Measurements from ENCODE around the gene PTPN1. TPM values are rescaled to one million over a fixed set of nuclear protein-coding genes. Genes with fewer than 3 reads are reported as not detected.

Gene PTPN1
- total and polyA plus RNA-seq, 2 donors (not counting 3 experiments of a cell fraction or from before 2014, with no cell fraction given): 41.1 to 64.3 TPM

DNA sequence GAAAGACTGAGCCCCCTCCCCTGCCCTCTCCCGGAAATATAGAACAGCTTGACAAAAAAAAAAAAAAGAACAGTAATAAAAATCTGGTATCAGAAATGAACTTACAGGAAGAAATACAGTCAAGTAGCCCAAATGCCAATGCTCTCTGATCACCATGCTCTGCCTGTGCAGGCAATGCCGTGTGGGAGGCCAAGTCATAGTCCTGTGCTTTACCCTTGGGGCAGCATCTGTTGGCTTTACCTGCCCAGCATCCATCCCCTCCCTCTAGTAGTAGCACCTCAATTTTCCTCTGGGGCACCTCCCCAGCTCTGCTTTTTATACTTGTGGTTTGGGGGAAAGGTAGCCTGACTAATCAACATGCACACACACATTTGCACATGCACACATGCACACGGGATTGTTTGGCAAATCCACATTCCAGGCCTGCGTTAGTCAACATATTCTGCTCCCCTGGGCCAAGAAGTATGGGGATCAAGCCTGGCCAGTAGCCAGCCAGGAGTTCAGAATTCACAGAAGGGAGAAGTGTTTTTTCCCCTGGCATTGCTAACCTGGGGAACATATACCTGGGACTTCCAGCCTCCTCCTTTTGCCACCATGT is 111.0 kb downstream of the PTPN1 start:
- dilution Hi-C loops (cut with MboI; ENCODE audit: extremely low pct_ligation_motif_present, low sequenced_read_pairs) (no loop called here), intact Hi-C loops (cut with micrococcal nuclease) (no loop called here)
- Histone ChIP-seq H3K27me3 (ENCODE audit: control insufficient read depth in 2 of 2, insufficient read depth in 2 of 2, low read length in 2 of 2) (no peaks in the 10 kb centered on the region), H3K9me1 (replicated peaks; ENCODE audit: control insufficient read depth, extremely low read depth, insufficient read depth, low read length) (no peaks in the 10 kb centered on the region), H3K4me1 (ENCODE audit: control insufficient read depth, extremely low read depth, insufficient read depth, low read length) (no peaks in the 10 kb centered on the region), H4K20me1 (replicated peaks; ENCODE audit: control insufficient read depth, extremely low read depth, insufficient read depth, low read length) (no peaks in the 10 kb centered on the region), H3K9ac (replicated peaks; ENCODE audit: extremely low read depth, insufficient read depth, low read length) (no peak overlapping the region), H2AFZ (ENCODE audit: low read depth, low read length) (no peak overlapping the region), H3K79me2 (ENCODE audit: control insufficient read depth, insufficient read depth, low read length) (no peaks in the 10 kb centered on the region), H3K36me3 (ENCODE audit: control insufficient read depth in 2 of 2, extremely low read depth in 1 of 2, insufficient read depth in 2 of 2, low read length in 2 of 2) (no peaks in the 10 kb centered on the region), H3K4me2 (ENCODE audit: insufficient read depth, low read length) (no peak overlapping the region), H3K9me3 (replicated peaks; ENCODE audit: control insufficient read depth, insufficient read depth, low read length) (no peaks in the 10 kb centered on the region), H3K4me3 (replicated peaks in 1 of 3; ENCODE audit: insufficient read depth in 1 of 3, low read depth in 1 of 3, low read length in 3 of 3) (no peak overlapping the region), H3K27ac (ENCODE audit: insufficient read depth, low read depth, low read length) (no peak overlapping the region)
- ChIA-PET POLR2A (no interaction called here), CTCF (interaction anchor here (0.9 kb wide), 1 partner anchor 128 kb away, joined by 3 read pairs; no protein-coding TSS in a partner anchor)
- FAIRE-seq (no peak), DNase-seq (ENCODE audit: low read depth, low spot score) (no peak)
- TF ChIP-seq, protein P1, sequence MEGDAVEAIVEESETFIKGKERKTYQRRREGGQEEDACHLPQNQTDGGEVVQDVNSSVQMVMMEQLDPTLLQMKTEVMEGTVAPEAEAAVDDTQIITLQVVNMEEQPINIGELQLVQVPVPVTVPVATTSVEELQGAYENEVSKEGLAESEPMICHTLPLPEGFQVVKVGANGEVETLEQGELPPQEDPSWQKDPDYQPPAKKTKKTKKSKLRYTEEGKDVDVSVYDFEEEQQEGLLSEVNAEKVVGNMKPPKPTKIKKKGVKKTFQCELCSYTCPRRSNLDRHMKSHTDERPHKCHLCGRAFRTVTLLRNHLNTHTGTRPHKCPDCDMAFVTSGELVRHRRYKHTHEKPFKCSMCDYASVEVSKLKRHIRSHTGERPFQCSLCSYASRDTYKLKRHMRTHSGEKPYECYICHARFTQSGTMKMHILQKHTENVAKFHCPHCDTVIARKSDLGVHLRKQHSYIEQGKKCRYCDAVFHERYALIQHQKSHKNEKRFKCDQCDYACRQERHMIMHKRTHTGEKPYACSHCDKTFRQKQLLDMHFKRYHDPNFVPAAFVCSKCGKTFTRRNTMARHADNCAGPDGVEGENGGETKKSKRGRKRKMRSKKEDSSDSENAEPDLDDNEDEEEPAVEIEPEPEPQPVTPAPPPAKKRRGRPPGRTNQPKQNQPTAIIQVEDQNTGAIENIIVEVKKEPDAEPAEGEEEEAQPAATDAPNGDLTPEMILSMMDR (IDR thresholded peaks at IDR 0.05; ENCODE audit: extremely low read depth in 1 of 2, insufficient read depth in 1 of 2, low read depth in 1 of 2, low read length in 2 of 2): no peak
- TF ChIP-seq, protein P2, sequence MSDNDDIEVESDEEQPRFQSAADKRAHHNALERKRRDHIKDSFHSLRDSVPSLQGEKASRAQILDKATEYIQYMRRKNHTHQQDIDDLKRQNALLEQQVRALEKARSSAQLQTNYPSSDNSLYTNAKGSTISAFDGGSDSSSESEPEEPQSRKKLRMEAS (IDR thresholded peaks at IDR 0.05; ENCODE audit: insufficient read depth, insufficient read length): no peak
- no TSS peak for BruUV-seq (replicated peaks)

DNA sequence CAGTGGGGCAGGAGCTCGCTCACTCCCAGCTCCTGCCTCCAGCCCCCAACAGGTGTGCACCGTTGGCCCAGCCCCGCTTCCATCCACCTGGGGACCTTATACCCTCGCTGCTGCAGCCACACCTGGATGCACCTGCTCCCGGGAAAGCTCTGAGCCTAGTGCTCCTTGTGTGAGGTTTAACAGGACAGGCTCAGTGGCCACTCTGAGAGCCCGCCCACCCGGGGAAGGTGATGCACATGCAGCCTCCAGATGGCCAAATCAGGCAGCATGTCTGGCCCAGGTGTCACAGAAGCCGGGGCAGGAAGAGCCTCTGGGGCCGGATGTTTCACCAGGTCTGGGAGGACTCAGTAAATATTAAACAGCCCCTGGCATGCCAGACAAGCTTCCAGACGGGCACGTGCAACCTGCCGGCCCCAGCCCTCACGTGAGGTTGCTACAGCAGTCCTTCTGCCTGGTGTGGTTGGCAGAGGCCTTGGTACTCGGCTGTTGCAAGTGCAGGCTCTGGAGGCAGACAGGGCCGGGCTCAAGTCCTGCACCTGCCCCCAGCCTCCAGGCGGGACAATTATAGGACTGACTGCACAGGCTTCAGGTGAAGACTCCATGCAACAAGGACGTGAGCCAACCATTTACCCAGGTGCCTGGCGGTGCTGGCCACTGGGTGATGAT is 114.3 kb downstream of the PTPN1 start:
- CTCF ChIA-PET: interaction anchor here (1.2 to 10.2 kb wide), 5 partner anchors 9 to 123 kb away, joined by 3 to 181 read pairs (median 7); no protein-coding TSS in a partner anchor
- DNase-seq (ENCODE audit: low read depth, low spot score): no peak
- FAIRE-seq: no peak

More for the DNA sequence above, 114.3 kb downstream of the PTPN1 start:
- H4K20me1 ChIP-seq (replicated peaks; ENCODE audit: control insufficient read depth, extremely low read depth, insufficient read depth, low read length): no peaks in the 10 kb centered on the region
- no peak overlapping the region for H3K4me3 ChIP-seq (replicated peaks in 1 of 3; ENCODE audit: insufficient read depth in 1 of 3, low read depth in 1 of 3, low read length in 3 of 3)
- H3K27me3 ChIP-seq (ENCODE audit: control insufficient read depth in 2 of 2, insufficient read depth in 2 of 2, low read length in 2 of 2): no peaks in the 10 kb centered on the region
- H3K9me3 ChIP-seq (replicated peaks; ENCODE audit: control insufficient read depth, insufficient read depth, low read length): no peaks in the 10 kb centered on the region
- TF ChIP-seq POLR2AphosphoS5 (IDR thresholded peaks at IDR 0.05; ENCODE audit: insufficient read depth, low read depth, low read length) (no peak), JUN (IDR thresholded peaks at IDR 0.05; ENCODE audit: borderline replicate concordance, insufficient read depth, insufficient read length, low read depth) (no peak), EZH2 (IDR thresholded peaks at IDR 0.05; ENCODE audit: borderline replicate concordance, low read depth, low read length, severe bottlenecking) (no peak), FOS (IDR thresholded peaks at IDR 0.05; ENCODE audit: borderline replicate concordance, insufficient read depth, low read length) (no peak), POLR2A (IDR thresholded peaks at IDR 0.05; ENCODE audit: low read depth, low read length) (no peak), GATA2 (IDR thresholded peaks at IDR 0.05; ENCODE audit: insufficient read depth, insufficient read length, low read depth, low read length) (no peak), MYC (IDR thresholded peaks at IDR 0.05; ENCODE audit: low read depth, low read length) (no peak)
- TF ChIP-seq, protein P1 (IDR thresholded peaks at IDR 0.05; ENCODE audit: extremely low read depth in 1 of 2, insufficient read depth in 1 of 2, low read depth in 1 of 2, low read length in 2 of 2): no peak
- TF ChIP-seq, protein P2 (IDR thresholded peaks at IDR 0.05; ENCODE audit: insufficient read depth, insufficient read length): no peak
- H3K4me1 ChIP-seq (ENCODE audit: control insufficient read depth, extremely low read depth, insufficient read depth, low read length): no peaks in the 10 kb centered on the region
- no TSS peak for BruUV-seq (replicated peaks)
- dilution Hi-C loops (cut with MboI; ENCODE audit: extremely low pct_ligation_motif_present, low sequenced_read_pairs): no loop called here
- no peaks in the 10 kb centered on the region for H3K36me3 ChIP-seq (ENCODE audit: control insufficient read depth in 2 of 2, extremely low read depth in 1 of 2, insufficient read depth in 2 of 2, low read length in 2 of 2)
- no peak overlapping the region for H3K9ac ChIP-seq (replicated peaks; ENCODE audit: extremely low read depth, insufficient read depth, low read length)
- POLR2A ChIA-PET: no interaction called here
- no peak overlapping the region for H3K27ac ChIP-seq (ENCODE audit: insufficient read depth, low read depth, low read length)
- H2AFZ ChIP-seq (ENCODE audit: low read depth, low read length): no peak overlapping the region
- no peaks in the 10 kb centered on the region for H3K9me1 ChIP-seq (replicated peaks; ENCODE audit: control insufficient read depth, extremely low read depth, insufficient read depth, low read length)
- H3K79me2 ChIP-seq (ENCODE audit: control insufficient read depth, insufficient read depth, low read length): no peaks in the 10 kb centered on the region
- intact Hi-C loops (cut with micrococcal nuclease): no loop called here
- no peak overlapping the region for H3K4me2 ChIP-seq (ENCODE audit: insufficient read depth, low read length)

Measured in endothelial cell of umbilical vein (primary cell).